ENCODE measurements around the gene ANGPTL8.

Gene ANGPTL8

GRCh38 chr19:11291415-11291814 is 52.0 kb downstream of the ANGPTL8 start:
- no peak for DNase-seq (ENCODE audit: low spot score)

All from GM03348 (cell line).